ACC112 (cell line): ENCODE data around the gene C1orf159.
A peak's percentile ranks its signal among the peaks of the same experiment; 100 is the strongest.

Experiments used
- H2AFZ ChIP-seq: fragments of 200-600 bp; sonication (generic); one replicate; pipeline ENCODE4 v1.6.0; 2017; ENCODE audit warnings: antibody characterized with exemption, low read length; ENCODE audit not compliant: unreplicated experiment
- H3K27ac ChIP-seq: fragments of 200-600 bp; sonication (generic); 2 replicates; pipeline ENCODE4 v1.5.1; 2014; ENCODE audit warnings: low read depth, mild to moderate bottlenecking, antibody characterized with exemption, low read length, moderate library complexity
- H3K27me3 ChIP-seq: fragments of 200-600 bp; sonication (generic); 2 replicates; pipeline ENCODE4 v1.6.1; 2014; ENCODE audit warnings: mild to moderate bottlenecking, antibody characterized with exemption, low read length, moderate library complexity, mixed read lengths; ENCODE audit not compliant: insufficient read depth
- H3K36me3 ChIP-seq: fragments of 200-600 bp; sonication (generic); 2 replicates; pipeline ENCODE4 v1.6.1; 2016; ENCODE audit warnings: mild to moderate bottlenecking, antibody characterized with exemption, low read length, moderate library complexity, mixed read lengths; ENCODE audit not compliant: insufficient read depth
- H3K4me1 ChIP-seq: fragments of 200-600 bp; sonication (generic); one replicate; pipeline ENCODE4 v1.6.1; 2016; ENCODE audit warnings: low read length, mixed read lengths; ENCODE audit not compliant: insufficient read depth, unreplicated experiment, control insufficient read depth
- H3K4me3 ChIP-seq: fragments of 200-600 bp; sonication (generic); 2 replicates; pipeline ENCODE4 v1.5.1; 2014; ENCODE audit warnings: mild to moderate bottlenecking, low read depth, low read length
- H3K79me2 ChIP-seq: fragments of 200-600 bp; sonication (generic); one replicate; pipeline ENCODE4 v1.6.0; 2016; ENCODE audit warnings: low read length; ENCODE audit not compliant: control insufficient read depth, unreplicated experiment, insufficient read depth

Gene C1orf159

GRCh38 chr1:1115786-1116700 is at the start of gene C1orf159:
Gene C1orf159 (minus strand): TSS chr1:1116089. CDS start chr1:1091543, 24,546 bp downstream.
- Histone ChIP-seq H3K79me2 (peaks cover 10% of the 10 kb centered on the region), H3K27ac (no peak within 1 kb of the TSS), H2AFZ (peak within 1 kb of the TSS; percentile 75), H3K4me3 (peak within 1 kb of the TSS; percentile 94), H3K27me3 (peaks cover 20% of the 10 kb centered on the region), H3K4me1 (no peaks in the 10 kb centered on the region), H3K36me3 (peaks cover 11% of the 10 kb centered on the region; the same call in 1 of the 2 replicates)

GRCh38 chr1:1165485-1165884 is 49.6 kb upstream of the C1orf159 start:
- H3K4me3 ChIP-seq, result no peak overlapping the region
- H3K4me1 ChIP-seq, result no peaks in the 10 kb centered on the region

GRCh38 chr1:1164701-1165451 is 49.0 kb upstream of the C1orf159 start:
- Histone ChIP-seq H3K4me3 (no peak overlapping the region), H3K79me2 (no peaks in the 10 kb centered on the region), H3K36me3 (no peaks in the 10 kb centered on the region), H3K27me3 (peaks cover 36% of the 10 kb centered on the region), H3K4me1 (no peaks in the 10 kb centered on the region), H3K27ac (no peak overlapping the region), H2AFZ (no peak overlapping the region)

More at GRCh38 chr1:1165485-1165884, 49.6 kb upstream of the C1orf159 start:
- H3K79me2 ChIP-seq, result no peaks in the 10 kb centered on the region
- H3K36me3 ChIP-seq, result no peaks in the 10 kb centered on the region
- no peak overlapping the region for H3K27ac ChIP-seq
- no peak overlapping the region for H2AFZ ChIP-seq
- peaks cover 42% of the 10 kb centered on the region for H3K27me3 ChIP-seq

- Histone ChIP-seq H3K4me1 (no peaks in the 10 kb centered on the region), H3K36me3 (no peaks in the 10 kb centered on the region), H2AFZ (no peak overlapping the region), H3K4me3 (no peak overlapping the region), H3K27ac (no peak overlapping the region), H3K27me3 (peaks cover 31% of the 10 kb centered on the region), H3K79me2 (no peaks in the 10 kb centered on the region)
Measured at GRCh38 chr1:1164361-1164700, 48.4 kb upstream of the C1orf159 start.

- H3K27me3 ChIP-seq, result peaks cover 23% of the 10 kb centered on the region
- no peaks in the 10 kb centered on the region for H3K36me3 ChIP-seq
- H3K79me2 ChIP-seq, result no peaks in the 10 kb centered on the region
- H3K4me3 ChIP-seq, result no peak overlapping the region
- H3K27ac ChIP-seq, result no peak overlapping the region
- peaks cover under 1% of the 10 kb centered on the region for H3K4me1 ChIP-seq
- H2AFZ ChIP-seq, result no peak overlapping the region
Measured at GRCh38 chr1:1163538-1164070, 47.7 kb upstream of the C1orf159 start.

- peaks cover 8% of the 10 kb centered on the region for H3K4me1 ChIP-seq
- no peak overlapping the region for H3K4me3 ChIP-seq
- H3K27ac ChIP-seq, result no peak overlapping the region
- no peaks in the 10 kb centered on the region for H3K79me2 ChIP-seq
- H3K36me3 ChIP-seq, result no peaks in the 10 kb centered on the region
- peaks cover 21% of the 10 kb centered on the region for H3K27me3 ChIP-seq
- H2AFZ ChIP-seq, result no peak overlapping the region
Measured at GRCh38 chr1:1162597-1163537, 47.0 kb upstream of the C1orf159 start.

GRCh38 chr1:1161683-1162079 is 45.8 kb upstream of the C1orf159 start:
- no peak overlapping the region for H2AFZ ChIP-seq
- no peaks in the 10 kb centered on the region for H3K36me3 ChIP-seq
- no peaks in the 10 kb centered on the region for H3K79me2 ChIP-seq
- peaks cover 21% of the 10 kb centered on the region for H3K27me3 ChIP-seq
- H3K4me1 ChIP-seq, result peaks cover 12% of the 10 kb centered on the region
- no peak overlapping the region for H3K27ac ChIP-seq
- no peak overlapping the region for H3K4me3 ChIP-seq

- Histone ChIP-seq H3K4me3 (no peak overlapping the region), H3K4me1 (peaks cover 12% of the 10 kb centered on the region), H3K36me3 (no peaks in the 10 kb centered on the region), H3K79me2 (no peaks in the 10 kb centered on the region), H3K27me3 (peaks cover 21% of the 10 kb centered on the region), H2AFZ (no peak overlapping the region), H3K27ac (no peak overlapping the region)
Measured at GRCh38 chr1:1161078-1161682, 45.3 kb upstream of the C1orf159 start.

GRCh38 chr1:1160281-1160930 is 44.5 kb upstream of the C1orf159 start:
- Histone ChIP-seq H3K36me3 (no peaks in the 10 kb centered on the region), H3K27me3 (peaks cover 21% of the 10 kb centered on the region), H3K4me1 (peaks cover 12% of the 10 kb centered on the region), H2AFZ (no peak overlapping the region), H3K79me2 (no peaks in the 10 kb centered on the region), H3K4me3 (no peak overlapping the region), H3K27ac (no peak overlapping the region)
